Transverse colon (tissue), 4 donors: ENCODE results near the gene POU2F2.

ENCODE experiments used
- POLR2A ChIP-seq: fragments of 450-650 bp; IDR thresholded peaks from one replicate; pipeline ENCODE4 v1.6.1; 2016; ENCODE audit warnings: antibody characterized with exemption, mild to moderate bottlenecking, moderate library complexity
- POLR2AphosphoS5 ChIP-seq, 3 donors: sonication (generic); formaldehyde crosslinking; IDR thresholded peaks; one replicate each; pipeline ENCODE4 v1.6.1; 2016; ENCODE audit warnings: antibody characterized with exemption in 3 of 3
- TF ChIP-seq, protein P1 (sequence below), 5 experiments: fragments of 200-600 bp in 3 of 5; fragments of 450-650 bp in 2 of 5; sonication (generic) in 3 of 5; IDR thresholded peaks; 1 replicate in 2 of 5; 2 replicates in 3 of 5; pipeline ENCODE4 v1.5.1; 2016 to 2017; ENCODE audit warnings: antibody characterized with exemption in 5 of 5, inconsistent platforms in 3 of 5, mild to moderate bottlenecking in 2 of 5, moderate library complexity in 1 of 5

DNA sequence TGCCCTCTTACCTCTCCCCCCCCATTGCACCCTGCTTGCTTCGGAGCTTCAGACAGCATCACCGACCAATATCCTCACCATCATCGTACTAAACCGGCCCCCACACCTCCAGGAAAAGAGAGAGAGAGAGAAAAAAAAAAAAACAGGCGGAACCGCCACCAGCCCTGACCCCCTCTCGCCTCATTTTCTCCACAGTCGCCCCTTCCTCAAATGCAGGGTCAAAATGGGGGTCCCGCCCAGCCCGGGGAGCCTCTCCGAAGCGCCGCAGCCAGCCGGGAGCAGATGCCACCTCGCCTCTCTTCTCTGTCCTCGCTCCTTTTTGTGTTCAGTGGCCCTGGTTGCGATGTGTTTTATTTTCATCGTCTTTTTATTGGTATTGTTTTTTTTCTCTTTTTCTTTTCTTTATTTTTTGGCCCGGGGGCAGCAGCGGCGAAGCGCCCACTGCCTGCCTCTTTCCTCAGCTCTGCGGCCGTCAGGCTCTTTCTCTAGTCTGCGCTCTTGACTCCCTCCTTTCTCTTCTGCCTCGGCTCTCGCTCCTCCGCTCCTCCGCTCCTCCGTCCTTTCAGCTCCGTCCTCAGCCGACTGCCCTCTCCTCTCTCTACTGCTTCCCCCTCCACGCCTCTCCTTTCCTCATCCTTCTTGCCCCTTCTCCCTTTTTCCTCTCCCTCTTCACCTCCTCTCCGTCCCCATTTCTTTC, 43.9 kb upstream of the POU2F2 start:
- TF ChIP-seq POLR2AphosphoS5 (IDR thresholded peaks at IDR 0.05), result no peak
- no peak for TF ChIP-seq POLR2A
- TF ChIP-seq, protein P1, sequence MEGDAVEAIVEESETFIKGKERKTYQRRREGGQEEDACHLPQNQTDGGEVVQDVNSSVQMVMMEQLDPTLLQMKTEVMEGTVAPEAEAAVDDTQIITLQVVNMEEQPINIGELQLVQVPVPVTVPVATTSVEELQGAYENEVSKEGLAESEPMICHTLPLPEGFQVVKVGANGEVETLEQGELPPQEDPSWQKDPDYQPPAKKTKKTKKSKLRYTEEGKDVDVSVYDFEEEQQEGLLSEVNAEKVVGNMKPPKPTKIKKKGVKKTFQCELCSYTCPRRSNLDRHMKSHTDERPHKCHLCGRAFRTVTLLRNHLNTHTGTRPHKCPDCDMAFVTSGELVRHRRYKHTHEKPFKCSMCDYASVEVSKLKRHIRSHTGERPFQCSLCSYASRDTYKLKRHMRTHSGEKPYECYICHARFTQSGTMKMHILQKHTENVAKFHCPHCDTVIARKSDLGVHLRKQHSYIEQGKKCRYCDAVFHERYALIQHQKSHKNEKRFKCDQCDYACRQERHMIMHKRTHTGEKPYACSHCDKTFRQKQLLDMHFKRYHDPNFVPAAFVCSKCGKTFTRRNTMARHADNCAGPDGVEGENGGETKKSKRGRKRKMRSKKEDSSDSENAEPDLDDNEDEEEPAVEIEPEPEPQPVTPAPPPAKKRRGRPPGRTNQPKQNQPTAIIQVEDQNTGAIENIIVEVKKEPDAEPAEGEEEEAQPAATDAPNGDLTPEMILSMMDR (IDR thresholded peaks at IDR 0.05), result no peak
